HG03565 (cell line): ENCODE data around the gene HCN4.
"Not testable (repeated sequence)": the region's sequence is repeated elsewhere in the genome, so short reads cannot be mapped to it uniquely, and the experiment has no call there.

Experiments used
- ATAC-seq: cut with Tn5 transposase; IDR thresholded peaks from one replicate; pipeline ENCODE4 v1.9.1; 2021; ENCODE audit warnings: mild to moderate bottlenecking, moderate library complexity; ENCODE audit not compliant: unreplicated experiment

HCN4 gene

GRCh38 chr15:73368301-73369136 is at the start of gene HCN4:
TSS of gene HCN4 (minus strand) at chr15:73368958. CDS start at chr15:73368270, 688 bp downstream.
- ATAC-seq: no peak

- ATAC-seq: no peak
Observed at GRCh38 chr15:73414876-73415275, 46.1 kb upstream of the HCN4 start.

- no peak for ATAC-seq
Observed at GRCh38 chr15:73403171-73403570, 34.4 kb upstream of the HCN4 start.

GRCh38 chr15:73400222-73400621 is 31.5 kb upstream of the HCN4 start:
- ATAC-seq: not testable (repeated sequence)

GRCh38 chr15:73398861-73399260 is 30.1 kb upstream of the HCN4 start:
- ATAC-seq: no peak

- ATAC-seq: no peak
Observed at GRCh38 chr15:73397461-73397860, 28.7 kb upstream of the HCN4 start.

GRCh38 chr15:73395671-73396070 is 26.9 kb upstream of the HCN4 start:
- ATAC-seq: no peak

GRCh38 chr15:73394782-73395181 is 26.0 kb upstream of the HCN4 start:
- no peak for ATAC-seq

GRCh38 chr15:73393336-73393735 is 24.6 kb upstream of the HCN4 start:
- no peak for ATAC-seq

- ATAC-seq: no peak
Observed at GRCh38 chr15:73392025-73392424, 23.3 kb upstream of the HCN4 start.

- no peak for ATAC-seq
Observed at GRCh38 chr15:73391128-73391872, 22.5 kb upstream of the HCN4 start.

- no peak for ATAC-seq
Observed at GRCh38 chr15:73389971-73390544, 21.3 kb upstream of the HCN4 start.

GRCh38 chr15:73389539-73389938 is 20.8 kb upstream of the HCN4 start:
- no peak for ATAC-seq

- ATAC-seq: no peak
Observed at GRCh38 chr15:73388256-73388781, 19.6 kb upstream of the HCN4 start.

- no peak for ATAC-seq
Observed at GRCh38 chr15:73387507-73388255, 18.9 kb upstream of the HCN4 start.

GRCh38 chr15:73386886-73387506 is 18.2 kb upstream of the HCN4 start:
- no peak for ATAC-seq

- no peak for ATAC-seq
Observed at GRCh38 chr15:73386238-73386637, 17.5 kb upstream of the HCN4 start.

GRCh38 chr15:73385205-73385604 is 16.4 kb upstream of the HCN4 start:
- no peak for ATAC-seq

- ATAC-seq: no peak
Observed at GRCh38 chr15:73383310-73384189, 14.8 kb upstream of the HCN4 start.
